Skin epidermis (tissue), 12 donors: Measurements from ENCODE around the gene FGF12.

Experiments
- H3K27ac ChIP-seq, 21 experiments: fragments of 200-600 bp; sonication (generic) in 11 of 21; one replicate each; pipeline ENCODE4 v1.5.0; 2020; ENCODE audit warnings: mild to moderate bottlenecking in 3 of 21, inconsistent platforms in 2 of 21, moderate library complexity in 2 of 21
- H3K4me3 ChIP-seq, 7 experiments: fragments of 200-600 bp; sonication (generic) in 2 of 7; one replicate each; pipeline ENCODE4 v1.5.0; 2020; ENCODE audit warnings: inconsistent platforms in 2 of 7, mild to moderate bottlenecking in 2 of 7, moderate library complexity in 1 of 7

FGF12 gene

GRCh38 chr3:192373032-192373431 is 354.3 kb downstream of the FGF12 start:
- no peak overlapping the region for H3K27ac ChIP-seq

GRCh38 chr3:192372616-192373015 is 354.7 kb downstream of the FGF12 start:
- no peak overlapping the region for H3K27ac ChIP-seq
- no peak overlapping the region for H3K4me3 ChIP-seq

More at GRCh38 chr3:192373032-192373431, 354.3 kb downstream of the FGF12 start:
- no peak overlapping the region for H3K4me3 ChIP-seq

GRCh38 chr3:192371870-192372400 is 355.4 kb downstream of the FGF12 start:
- no peak overlapping the region for H3K4me3 ChIP-seq

GRCh38 chr3:192367616-192368015 is 359.7 kb downstream of the FGF12 start:
- H3K27ac ChIP-seq, result no peak overlapping the region

More at GRCh38 chr3:192371870-192372400, 355.4 kb downstream of the FGF12 start:
- H3K27ac ChIP-seq, result no peak overlapping the region

GRCh38 chr3:192366916-192367315 is 360.4 kb downstream of the FGF12 start:
- no peak overlapping the region for H3K27ac ChIP-seq
- no peak overlapping the region for H3K4me3 ChIP-seq

More at GRCh38 chr3:192367616-192368015, 359.7 kb downstream of the FGF12 start:
- H3K4me3 ChIP-seq, result no peak overlapping the region

GRCh38 chr3:192365571-192365970 is 361.8 kb downstream of the FGF12 start:
- Histone ChIP-seq H3K4me3 (no peak overlapping the region), H3K27ac (no peak overlapping the region)

- Histone ChIP-seq H3K27ac (no peak overlapping the region), H3K4me3 (no peak overlapping the region)
Measured at GRCh38 chr3:192364316-192364715, 363.0 kb downstream of the FGF12 start.

GRCh38 chr3:192354687-192355086 is 372.7 kb downstream of the FGF12 start:
- Histone ChIP-seq H3K27ac (no peak overlapping the region), H3K4me3 (no peak overlapping the region)

GRCh38 chr3:192352142-192352541 is 375.2 kb downstream of the FGF12 start:
- no peak overlapping the region for H3K4me3 ChIP-seq
- H3K27ac ChIP-seq, result no peak overlapping the region

- Histone ChIP-seq H3K4me3 (no peak overlapping the region), H3K27ac (no peak overlapping the region)
Measured at GRCh38 chr3:192351441-192351840, 375.9 kb downstream of the FGF12 start.

GRCh38 chr3:192340031-192340430 is 387.3 kb downstream of the FGF12 start:
- H3K27ac ChIP-seq, result no peak overlapping the region
- H3K4me3 ChIP-seq, result no peak overlapping the region

- Histone ChIP-seq H3K27ac (no peak overlapping the region), H3K4me3 (no peak overlapping the region)
Measured at GRCh38 chr3:192339214-192339613, 388.1 kb downstream of the FGF12 start.

- H3K27ac ChIP-seq, result no peak overlapping the region
- no peak overlapping the region for H3K4me3 ChIP-seq
Measured at GRCh38 chr3:192336286-192336685, 391.1 kb downstream of the FGF12 start.

- Histone ChIP-seq H3K4me3 (no peak overlapping the region), H3K27ac (no peak overlapping the region)
Measured at GRCh38 chr3:192332386-192333291, 394.7 kb downstream of the FGF12 start.

- Histone ChIP-seq H3K4me3 (no peak overlapping the region), H3K27ac (no peak overlapping the region)
Measured at GRCh38 chr3:192331749-192332385, 395.5 kb downstream of the FGF12 start.

- Histone ChIP-seq H3K4me3 (no peak overlapping the region), H3K27ac (no peak overlapping the region)
Measured at GRCh38 chr3:192326656-192327055, 400.7 kb downstream of the FGF12 start.

GRCh38 chr3:192317564-192317963 is 409.8 kb downstream of the FGF12 start:
- no peak overlapping the region for H3K27ac ChIP-seq
- no peak overlapping the region for H3K4me3 ChIP-seq

- no peak overlapping the region for H3K27ac ChIP-seq
- H3K4me3 ChIP-seq, result no peak overlapping the region
Measured at GRCh38 chr3:192313605-192314004, 413.7 kb downstream of the FGF12 start.

- Histone ChIP-seq H3K4me3 (no peak overlapping the region), H3K27ac (no peak overlapping the region)
Measured at GRCh38 chr3:192307631-192308030, 419.7 kb downstream of the FGF12 start.

GRCh38 chr3:192303235-192303634 is 424.1 kb downstream of the FGF12 start:
- no peak overlapping the region for H3K4me3 ChIP-seq
- H3K27ac ChIP-seq, result no peak overlapping the region

- Histone ChIP-seq H3K4me3 (no peak overlapping the region), H3K27ac (no peak overlapping the region)
Measured at GRCh38 chr3:192302721-192303120, 424.6 kb downstream of the FGF12 start.
